Natural killer cell (primary cell): ENCODE results near the gene WASF2. TPM values are rescaled to one million over a fixed set of nuclear protein-coding genes. Genes with fewer than 3 reads are reported as not detected.
A peak's percentile ranks its signal among the peaks of the same experiment; 100 is the strongest.

Experiments used
- ATAC-seq, 3 donors: fragments of 150-1000 bp in 2 of 3; fragments of 200-7000 bp in 1 of 3; cut with Tn5 transposase; 1 replicate in 1 of 3; 2 replicates in 2 of 3; pipeline ENCODE4 v1.10.0; 2021; ENCODE audit warnings: mild to moderate bottlenecking in 2 of 3, moderate library complexity in 2 of 3
- DNase-seq, 2 donors: peaks; one replicate each; pipeline versions ENCODE4 v3.0.0 to v3.0.0-alpha.2; 2013 to 2021; ENCODE audit warnings: mixed read lengths in 1 of 2
- H3K27ac ChIP-seq: one replicate; pipeline ENCODE4 v1.5.1; 2013; ENCODE audit warnings: mild to moderate bottlenecking, low read length
- H3K27me3 ChIP-seq: one replicate; pipeline ENCODE4 v1.6.1; 2013; ENCODE audit warnings: low read length; ENCODE audit not compliant: control insufficient read depth, insufficient read depth
- H3K36me3 ChIP-seq: one replicate; pipeline ENCODE4 v1.6.1; 2013; ENCODE audit warnings: low read length; ENCODE audit not compliant: control insufficient read depth, insufficient read depth
- H3K4me1 ChIP-seq: one replicate; pipeline ENCODE4 v1.6.1; 2013; ENCODE audit warnings: low read length; ENCODE audit not compliant: control insufficient read depth, insufficient read depth
- H3K4me3 ChIP-seq: one replicate; pipeline ENCODE4 v1.5.1; 2013; ENCODE audit warnings: low read length
- H3K9me3 ChIP-seq: one replicate; pipeline ENCODE4 v1.6.1; 2013; ENCODE audit warnings: low read length; ENCODE audit not compliant: control insufficient read depth, insufficient read depth
- H3K27ac Mint-ChIP-seq, 2 donors: one replicate each; pipeline ENCODE4 v1.8.0; 2022; ENCODE audit warnings: mild to moderate bottlenecking in 2 of 2, mixed read lengths in 2 of 2, moderate library complexity in 1 of 2
- H3K27me3 Mint-ChIP-seq, 2 donors: one replicate each; pipeline ENCODE4 v1.8.0; 2022; ENCODE audit warnings: low read depth in 2 of 2, mixed read lengths in 2 of 2
- H3K36me3 Mint-ChIP-seq: one replicate; pipeline ENCODE4 v1.8.0; 2022; ENCODE audit warnings: mixed read lengths
- H3K4me1 Mint-ChIP-seq, 2 donors: one replicate each; pipeline ENCODE4 v1.8.0; 2022; ENCODE audit warnings: mixed read lengths in 2 of 2
- H3K4me3 Mint-ChIP-seq: one replicate; pipeline ENCODE4 v1.8.0; 2022; ENCODE audit warnings: mild to moderate bottlenecking, moderate library complexity, mixed read lengths
- H3K9me3 Mint-ChIP-seq, 2 donors: one replicate each; pipeline ENCODE4 v1.8.0; 2022; ENCODE audit warnings: mixed read lengths in 2 of 2
- WGBS: methylation state at CpG from one replicate; pipeline ENCODE4 v1.1.7; 2013; ENCODE audit warnings: missing lambda C conversion rate; ENCODE audit not compliant: insufficient coverage; 5-methylcytosine and 5-hydroxymethylcytosine counted together
- intact Hi-C: fragments of 100-400 bp; cut with micrococcal nuclease; formaldehyde crosslinking; loops from one replicate; pipeline ENCODE4 v1.14.2; 2022
- total RNA-seq, 4 donors: library from RNA; stranded (reverse); fragments of 120-200 nt in 1 of 4; gene quantifications; one replicate each; pipeline versions ENCODE4 v1.2.3 to v1.2.4, GENCODE V29; 2013 to 2022
- TF ChIP-seq, protein P1 (sequence below): fragments of 200-600 bp; IDR thresholded peaks from one replicate; pipeline ENCODE4 v1.8.0; 2022; ENCODE audit warnings: antibody characterized with exemption

Gene WASF2
- total RNA-seq, 3 donors from 2014 or later (not counting 1 experiment from before 2014, with no cell fraction given): 137 to 153 (median 143) TPM

GRCh38 chr1:27536010-27536757 lies 46.2 kb upstream of the WASF2 start:
- Mint-ChIP-seq H3K27ac (no peak overlapping the region), H3K36me3 (no peaks in the 10 kb centered on the region), H3K27me3 (no peaks in the 10 kb centered on the region), H3K4me1 (peaks cover 7 to 29% of the 10 kb centered on the region in 2 donors), H3K9me3 (no peaks in the 10 kb centered on the region), H3K4me3 (no peak overlapping the region)
- ATAC-seq: no peak
- TF ChIP-seq, protein P1, sequence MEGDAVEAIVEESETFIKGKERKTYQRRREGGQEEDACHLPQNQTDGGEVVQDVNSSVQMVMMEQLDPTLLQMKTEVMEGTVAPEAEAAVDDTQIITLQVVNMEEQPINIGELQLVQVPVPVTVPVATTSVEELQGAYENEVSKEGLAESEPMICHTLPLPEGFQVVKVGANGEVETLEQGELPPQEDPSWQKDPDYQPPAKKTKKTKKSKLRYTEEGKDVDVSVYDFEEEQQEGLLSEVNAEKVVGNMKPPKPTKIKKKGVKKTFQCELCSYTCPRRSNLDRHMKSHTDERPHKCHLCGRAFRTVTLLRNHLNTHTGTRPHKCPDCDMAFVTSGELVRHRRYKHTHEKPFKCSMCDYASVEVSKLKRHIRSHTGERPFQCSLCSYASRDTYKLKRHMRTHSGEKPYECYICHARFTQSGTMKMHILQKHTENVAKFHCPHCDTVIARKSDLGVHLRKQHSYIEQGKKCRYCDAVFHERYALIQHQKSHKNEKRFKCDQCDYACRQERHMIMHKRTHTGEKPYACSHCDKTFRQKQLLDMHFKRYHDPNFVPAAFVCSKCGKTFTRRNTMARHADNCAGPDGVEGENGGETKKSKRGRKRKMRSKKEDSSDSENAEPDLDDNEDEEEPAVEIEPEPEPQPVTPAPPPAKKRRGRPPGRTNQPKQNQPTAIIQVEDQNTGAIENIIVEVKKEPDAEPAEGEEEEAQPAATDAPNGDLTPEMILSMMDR: no peak
- Histone ChIP-seq H3K4me3 (no peak overlapping the region), H3K4me1 (no peaks in the 10 kb centered on the region), H3K27me3 (no peaks in the 10 kb centered on the region), H3K36me3 (peaks cover 3% of the 10 kb centered on the region), H3K9me3 (no peaks in the 10 kb centered on the region), H3K27ac (no peak overlapping the region)
- intact Hi-C loops: no loop called here
- 95% methylated on average over 15 of the region's 15 CpGs for WGBS
- DNase-seq: no peak

DNA sequence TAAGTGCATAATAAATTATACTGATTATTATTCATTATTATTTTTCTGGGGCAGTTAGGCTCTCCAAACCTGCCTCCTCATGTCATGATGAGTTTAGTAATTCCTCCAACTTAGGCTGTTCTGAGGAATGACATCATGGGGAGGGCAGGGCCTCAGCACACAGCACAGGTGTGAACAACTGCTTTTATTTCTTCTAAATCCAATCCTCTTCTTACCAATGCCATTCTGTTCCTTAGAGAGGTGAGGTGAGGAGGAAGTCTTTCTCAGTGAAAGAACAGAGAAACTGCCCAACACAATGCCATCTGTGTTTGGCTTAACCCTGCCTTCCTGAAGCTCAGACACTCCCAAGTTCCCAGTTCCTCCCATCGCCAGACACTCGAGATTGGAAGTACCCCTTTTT lies 45.4 kb upstream of the WASF2 start:
- H3K9me3 ChIP-seq: no peaks in the 10 kb centered on the region
- H3K27me3 Mint-ChIP-seq: no peaks in the 10 kb centered on the region
- intact Hi-C loops: no loop called here
- H3K27me3 ChIP-seq: no peaks in the 10 kb centered on the region
- peaks cover 3% of the 10 kb centered on the region for H3K36me3 ChIP-seq
- no peak overlapping the region for H3K27ac Mint-ChIP-seq
- ATAC-seq: no peak
- H3K4me3 ChIP-seq: no peak overlapping the region
- TF ChIP-seq, protein P1: no peak
- peaks cover 3 to 26% of the 10 kb centered on the region in 2 donors for H3K4me1 Mint-ChIP-seq
- H3K9me3 Mint-ChIP-seq: no peaks in the 10 kb centered on the region
- H3K4me1 ChIP-seq: no peaks in the 10 kb centered on the region
- H3K36me3 Mint-ChIP-seq: no peaks in the 10 kb centered on the region
- 83% methylated on average over 2 of the region's 2 CpGs for WGBS
- no peak overlapping the region for H3K27ac ChIP-seq
- DNase-seq: no peak
- H3K4me3 Mint-ChIP-seq: no peak overlapping the region

- peaks cover 8 to 34% of the 10 kb centered on the region in 2 donors for H3K4me1 Mint-ChIP-seq
- H3K4me1 ChIP-seq: peaks cover 17% of the 10 kb centered on the region
- intact Hi-C loops: no loop called here
- WGBS: 79% methylated on average over 14 of the region's 14 CpGs
- peak overlapping the region in 1 of 2 donors; percentile 59 for H3K27ac Mint-ChIP-seq
- ATAC-seq: no peak
- H3K36me3 Mint-ChIP-seq: no peaks in the 10 kb centered on the region
- no peak overlapping the region for H3K4me3 Mint-ChIP-seq
- H3K36me3 ChIP-seq: peaks cover 3% of the 10 kb centered on the region
- no peaks in the 10 kb centered on the region for H3K27me3 ChIP-seq
- H3K9me3 Mint-ChIP-seq: no peaks in the 10 kb centered on the region
- H3K4me3 ChIP-seq: no peak overlapping the region
- H3K27ac ChIP-seq: no peak overlapping the region
- H3K27me3 Mint-ChIP-seq: peaks cover 13 to 15% of the 10 kb centered on the region in 2 donors
- no peaks in the 10 kb centered on the region for H3K9me3 ChIP-seq
- TF ChIP-seq, protein P1: no peak
- DNase-seq: no peak
Observed at GRCh38 chr1:27531959-27532685, 42.2 kb upstream of the WASF2 start.
